ENCODE data around the gene KLC3.

KLC3 gene

DNA sequence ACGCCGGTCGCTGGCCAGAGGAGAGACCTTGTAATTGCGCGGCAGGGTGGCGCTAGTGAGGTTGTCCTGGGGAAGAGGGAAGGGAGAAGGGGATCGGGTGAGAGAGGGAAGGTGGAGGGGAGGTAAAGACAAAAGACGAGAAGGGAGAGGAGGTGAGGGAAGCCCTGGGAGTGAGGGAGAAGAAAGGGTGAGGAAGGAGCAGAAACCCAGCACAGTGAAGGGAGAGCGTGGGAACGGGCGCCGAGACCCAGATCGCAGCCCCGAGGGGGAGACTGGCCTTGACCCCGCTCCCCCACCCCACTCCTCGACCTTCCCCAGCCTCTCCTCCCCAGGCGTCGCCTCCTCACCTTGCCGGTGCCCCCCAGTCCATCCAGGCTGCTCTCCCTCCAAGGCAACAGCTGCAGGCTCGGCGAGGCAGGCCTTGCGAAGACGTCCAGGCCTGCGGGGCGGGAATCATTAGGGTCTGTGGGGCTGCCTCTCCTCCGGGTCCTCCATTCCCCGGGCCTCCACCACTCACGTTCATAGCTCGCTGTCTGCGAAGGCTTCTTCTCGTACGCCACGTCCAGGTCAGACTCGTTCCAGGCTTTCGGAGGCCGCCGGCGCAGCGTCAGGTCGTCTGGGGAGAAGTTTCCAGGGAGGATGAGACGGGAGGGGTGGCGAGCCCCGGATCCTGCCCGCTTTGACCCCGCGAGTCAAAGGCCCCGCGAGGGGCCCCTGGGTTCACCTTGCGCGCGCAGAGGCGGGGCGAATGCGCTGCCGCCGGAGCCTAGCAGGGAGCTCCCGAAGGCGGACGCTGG is 55.5 kb downstream of the KLC3 start:
- Histone ChIP-seq H3K4me3 (no peak overlapping the region), H3K9me3 (no peaks in the 10 kb centered on the region), H3K27me3 (no peaks in the 10 kb centered on the region), H3K27ac (no peak overlapping the region), H3K36me3 (peaks cover 0 to 41% (median 36%) of the 10 kb centered on the region in 3 donors), H3K4me1 (peaks cover 0 to 15% (median 8%) of the 10 kb centered on the region in 4 donors)
- DNase-seq: no peak
- intact Hi-C loops (cut with DNase I; ENCODE audit: low total_unique reads): no loop called here
- TF ChIP-seq, protein P1, sequence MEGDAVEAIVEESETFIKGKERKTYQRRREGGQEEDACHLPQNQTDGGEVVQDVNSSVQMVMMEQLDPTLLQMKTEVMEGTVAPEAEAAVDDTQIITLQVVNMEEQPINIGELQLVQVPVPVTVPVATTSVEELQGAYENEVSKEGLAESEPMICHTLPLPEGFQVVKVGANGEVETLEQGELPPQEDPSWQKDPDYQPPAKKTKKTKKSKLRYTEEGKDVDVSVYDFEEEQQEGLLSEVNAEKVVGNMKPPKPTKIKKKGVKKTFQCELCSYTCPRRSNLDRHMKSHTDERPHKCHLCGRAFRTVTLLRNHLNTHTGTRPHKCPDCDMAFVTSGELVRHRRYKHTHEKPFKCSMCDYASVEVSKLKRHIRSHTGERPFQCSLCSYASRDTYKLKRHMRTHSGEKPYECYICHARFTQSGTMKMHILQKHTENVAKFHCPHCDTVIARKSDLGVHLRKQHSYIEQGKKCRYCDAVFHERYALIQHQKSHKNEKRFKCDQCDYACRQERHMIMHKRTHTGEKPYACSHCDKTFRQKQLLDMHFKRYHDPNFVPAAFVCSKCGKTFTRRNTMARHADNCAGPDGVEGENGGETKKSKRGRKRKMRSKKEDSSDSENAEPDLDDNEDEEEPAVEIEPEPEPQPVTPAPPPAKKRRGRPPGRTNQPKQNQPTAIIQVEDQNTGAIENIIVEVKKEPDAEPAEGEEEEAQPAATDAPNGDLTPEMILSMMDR (IDR thresholded peaks at IDR 0.05): no peak

DNA sequence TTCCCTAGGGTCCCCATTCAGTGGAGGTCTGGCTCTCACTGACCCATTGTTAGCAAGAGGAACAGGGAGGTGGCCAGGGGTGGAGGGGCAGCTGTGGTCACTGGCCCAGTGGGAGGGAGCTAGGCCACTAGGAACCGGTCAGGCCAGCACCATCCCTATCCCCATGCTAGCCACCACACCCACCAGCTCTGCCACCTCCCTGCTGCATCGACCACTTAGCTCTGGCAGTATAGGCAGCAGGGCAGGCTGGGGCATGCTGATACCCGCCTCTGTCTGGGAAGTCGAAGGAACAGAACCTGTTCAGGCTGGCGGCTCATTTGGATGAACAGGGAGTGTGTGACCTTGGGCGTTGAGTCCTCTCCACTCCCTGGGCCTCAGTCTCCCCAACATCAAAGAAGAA is 59.6 kb downstream of the KLC3 start:
- peaks cover 0 to 20% (median 17%) of the 10 kb centered on the region in 3 donors for H3K36me3 ChIP-seq
- no peak overlapping the region for H3K27ac ChIP-seq
- TF ChIP-seq, protein P1 (IDR thresholded peaks at IDR 0.05): no peak
- no peaks in the 10 kb centered on the region for H3K9me3 ChIP-seq
- DNase-seq: no peak
- intact Hi-C loops (cut with DNase I; ENCODE audit: low total_unique reads): no loop called here
- no peak overlapping the region for H3K4me3 ChIP-seq
- H3K4me1 ChIP-seq: peaks cover 0 to 46% (median 32%) of the 10 kb centered on the region in 4 donors
- no peaks in the 10 kb centered on the region for H3K27me3 ChIP-seq
